Measurements from ENCODE around the gene ARHGAP30.
"Not testable (repeated sequence)": the region's sequence is repeated elsewhere in the genome, so short reads cannot be mapped to it uniquely, and the experiment has no call there.

Gene ARHGAP30

GRCh38 chr1:161038523-161039153 lies 31.1 kb downstream of the ARHGAP30 start, which contains the start of gene TSTD1:
TSTD1 (minus strand) TSS chr1:161038964; CDS start chr1:161038889, 75 bp downstream.
- TF ChIP-seq CTCF (IDR thresholded peaks at IDR 0.05; ENCODE audit: low read depth, low read length, missing control alignments), result no peak
- in situ Hi-C loops (cut with HindIII; ENCODE audit: low pct_ligation_motif_present, low sequenced_read_pairs), result loop anchor here (25.0 kb wide), 1 partner anchor 99 kb away; the partner anchor contains the start of gene DEDD
- Histone ChIP-seq H3K4me3 (ENCODE audit: low read depth, low read length) (peak within 1 kb of the TSS; percentile 54), H3K36me3 (replicated peaks) (peaks cover 31% of the 10 kb centered on the region), H3K27me3 (replicated peaks) (no peaks in the 10 kb centered on the region), H3K27ac (no peak within 1 kb of the TSS)
- no peak for DNase-seq

GRCh38 chr1:161037661-161038522 lies 31.8 kb downstream of the ARHGAP30 start:
- in situ Hi-C loops (cut with HindIII; ENCODE audit: low pct_ligation_motif_present, low sequenced_read_pairs), result loop anchor here (25.0 kb wide), 1 partner anchor 99 kb away; the partner anchor contains the start of gene DEDD
- H3K4me3 ChIP-seq (ENCODE audit: low read depth, low read length), result peak overlapping the region; percentile 54
- H3K36me3 ChIP-seq (replicated peaks), result peaks cover 31% of the 10 kb centered on the region
- H3K27ac ChIP-seq, result no peak overlapping the region
- no peak for DNase-seq
- no peaks in the 10 kb centered on the region for H3K27me3 ChIP-seq (replicated peaks)
- TF ChIP-seq CTCF (IDR thresholded peaks at IDR 0.05; ENCODE audit: low read depth, low read length, missing control alignments), result no peak

- in situ Hi-C loops (cut with HindIII; ENCODE audit: low pct_ligation_motif_present, low sequenced_read_pairs), result loop anchor here (25.0 kb wide), 1 partner anchor 104 kb away; the partner anchor contains the start of gene DEDD
- no peak for DNase-seq
- Histone ChIP-seq H3K4me3 (ENCODE audit: low read depth, low read length) (no peak overlapping the region), H3K27me3 (replicated peaks) (no peaks in the 10 kb centered on the region), H3K27ac (no peak overlapping the region), H3K36me3 (replicated peaks) (no peaks in the 10 kb centered on the region)
- TF ChIP-seq CTCF (IDR thresholded peaks at IDR 0.05; ENCODE audit: low read depth, low read length, missing control alignments), result no peak
Measured at GRCh38 chr1:161033751-161034150, 35.9 kb downstream of the ARHGAP30 start.

- Histone ChIP-seq H3K27me3 (replicated peaks) (no peaks in the 10 kb centered on the region), H3K27ac (no peak overlapping the region), H3K36me3 (replicated peaks) (no peaks in the 10 kb centered on the region), H3K4me3 (ENCODE audit: low read depth, low read length) (no peak overlapping the region)
- in situ Hi-C loops (cut with HindIII; ENCODE audit: low pct_ligation_motif_present, low sequenced_read_pairs), result loop anchor here (25.0 kb wide), 1 partner anchor 105 kb away; the partner anchor contains the start of gene DEDD
- no peak for DNase-seq
- TF ChIP-seq CTCF (IDR thresholded peaks at IDR 0.05; ENCODE audit: low read depth, low read length, missing control alignments), result no peak
Measured at GRCh38 chr1:161032409-161032808, 37.3 kb downstream of the ARHGAP30 start.

- TF ChIP-seq CTCF (IDR thresholded peaks at IDR 0.05; ENCODE audit: low read depth, low read length, missing control alignments), result no peak
- no peak for DNase-seq
- H3K4me3 ChIP-seq (ENCODE audit: low read depth, low read length), result no peak overlapping the region
- H3K27ac ChIP-seq, result no peak overlapping the region
- in situ Hi-C loops (cut with HindIII; ENCODE audit: low pct_ligation_motif_present, low sequenced_read_pairs), result loop anchor here (25.0 kb wide), 1 partner anchor 105 kb away; the partner anchor contains the start of gene DEDD
- no peaks in the 10 kb centered on the region for H3K36me3 ChIP-seq (replicated peaks)
- no peaks in the 10 kb centered on the region for H3K27me3 ChIP-seq (replicated peaks)
Measured at GRCh38 chr1:161031874-161032273, 37.8 kb downstream of the ARHGAP30 start.

DNA sequence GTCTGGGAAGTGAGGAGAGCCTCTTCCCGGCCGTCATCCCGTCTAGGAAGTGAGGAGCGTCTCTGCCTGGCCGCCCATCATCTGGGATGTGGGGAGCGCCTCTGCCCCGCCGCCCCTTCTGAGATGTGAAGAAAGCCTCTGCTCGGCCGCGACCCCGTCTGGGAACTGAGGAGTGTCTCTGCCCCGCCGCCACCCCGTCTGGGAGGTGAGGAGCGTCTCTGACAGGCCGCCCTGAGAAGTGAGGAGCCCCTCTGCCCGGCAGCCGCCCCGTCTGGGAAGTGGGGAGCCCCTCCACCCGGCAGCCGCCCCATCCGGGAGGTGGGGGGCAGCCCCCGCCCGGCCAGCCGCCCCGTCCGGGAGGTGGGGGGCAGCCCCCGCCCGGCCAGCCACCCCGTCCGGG lies 40.2 kb downstream of the ARHGAP30 start:
- not testable (repeated sequence) for H3K27ac ChIP-seq; H3K4me3 ChIP-seq (ENCODE audit: low read depth, low read length); DNase-seq; H3K27me3 ChIP-seq (replicated peaks); H3K36me3 ChIP-seq (replicated peaks)
- in situ Hi-C loops (cut with HindIII; ENCODE audit: low pct_ligation_motif_present, low sequenced_read_pairs), result loop anchor here (25.0 kb wide), 1 partner anchor 108 kb away; the partner anchor contains the start of gene DEDD

DNA sequence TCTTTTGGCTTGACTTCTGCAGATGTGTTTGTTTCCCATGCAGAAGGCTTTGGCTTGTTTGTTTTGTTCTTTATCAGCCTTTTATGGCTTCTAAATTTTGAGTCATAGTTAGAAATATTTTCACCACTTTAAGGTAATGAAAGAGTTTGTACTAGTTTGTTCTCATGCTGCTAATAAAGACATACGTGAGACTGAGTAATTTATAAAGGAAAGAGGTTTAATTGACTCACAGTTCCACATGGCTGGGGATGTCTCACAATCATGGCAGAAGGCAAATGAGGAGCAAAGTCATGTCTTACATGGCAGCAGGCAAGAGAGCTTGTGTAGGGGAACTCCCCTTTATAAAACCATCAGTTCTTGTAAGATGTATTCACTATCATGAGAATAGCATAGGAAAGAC lies 42.7 kb downstream of the ARHGAP30 start:
- in situ Hi-C loops (cut with HindIII; ENCODE audit: low pct_ligation_motif_present, low sequenced_read_pairs), result loop anchor here (25.0 kb wide), 1 partner anchor 110 kb away; the partner anchor contains the start of gene DEDD
- not testable (repeated sequence) for H3K27ac ChIP-seq; DNase-seq; H3K4me3 ChIP-seq (ENCODE audit: low read depth, low read length); H3K36me3 ChIP-seq (replicated peaks); H3K27me3 ChIP-seq (replicated peaks)

GRCh38 chr1:161022432-161022831 lies 47.3 kb downstream of the ARHGAP30 start:
- in situ Hi-C loops (cut with HindIII; ENCODE audit: low pct_ligation_motif_present, low sequenced_read_pairs); H3K36me3 ChIP-seq (replicated peaks); H3K4me3 ChIP-seq (ENCODE audit: low read depth, low read length); H3K27ac ChIP-seq; H3K27me3 ChIP-seq (replicated peaks); DNase-seq: not testable (repeated sequence)
